ENCODE results near the gene ST7.

The ST7 gene

DNA sequence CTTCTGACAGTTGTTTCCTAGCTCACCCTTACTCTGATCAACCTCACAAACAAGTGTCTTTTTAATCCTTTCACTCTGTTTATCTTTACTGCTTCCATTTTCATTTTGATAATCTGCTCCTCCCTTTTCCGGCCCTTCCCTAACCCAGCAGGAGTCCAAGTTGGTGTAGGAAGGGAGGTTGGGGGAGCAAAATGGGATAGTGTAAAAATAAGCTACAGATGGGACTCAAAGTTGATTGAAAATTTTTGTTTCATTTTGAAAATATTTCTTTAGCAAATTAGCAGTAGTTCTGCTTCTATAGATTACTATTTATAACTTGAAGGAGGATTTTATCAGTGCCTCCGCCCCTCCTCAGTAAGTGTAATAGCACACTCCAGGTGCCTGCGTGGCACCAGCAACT lies 257.6 kb downstream of the ST7 start:
- TF ChIP-seq, protein P1, sequence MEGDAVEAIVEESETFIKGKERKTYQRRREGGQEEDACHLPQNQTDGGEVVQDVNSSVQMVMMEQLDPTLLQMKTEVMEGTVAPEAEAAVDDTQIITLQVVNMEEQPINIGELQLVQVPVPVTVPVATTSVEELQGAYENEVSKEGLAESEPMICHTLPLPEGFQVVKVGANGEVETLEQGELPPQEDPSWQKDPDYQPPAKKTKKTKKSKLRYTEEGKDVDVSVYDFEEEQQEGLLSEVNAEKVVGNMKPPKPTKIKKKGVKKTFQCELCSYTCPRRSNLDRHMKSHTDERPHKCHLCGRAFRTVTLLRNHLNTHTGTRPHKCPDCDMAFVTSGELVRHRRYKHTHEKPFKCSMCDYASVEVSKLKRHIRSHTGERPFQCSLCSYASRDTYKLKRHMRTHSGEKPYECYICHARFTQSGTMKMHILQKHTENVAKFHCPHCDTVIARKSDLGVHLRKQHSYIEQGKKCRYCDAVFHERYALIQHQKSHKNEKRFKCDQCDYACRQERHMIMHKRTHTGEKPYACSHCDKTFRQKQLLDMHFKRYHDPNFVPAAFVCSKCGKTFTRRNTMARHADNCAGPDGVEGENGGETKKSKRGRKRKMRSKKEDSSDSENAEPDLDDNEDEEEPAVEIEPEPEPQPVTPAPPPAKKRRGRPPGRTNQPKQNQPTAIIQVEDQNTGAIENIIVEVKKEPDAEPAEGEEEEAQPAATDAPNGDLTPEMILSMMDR (IDR thresholded peaks at IDR 0.05; ENCODE audit: insufficient read depth, low read length, poor library complexity, severe bottlenecking): no peak
- H3K36me3 ChIP-seq (ENCODE audit: control insufficient read depth, insufficient read depth, low read length): no peaks in the 10 kb centered on the region; the same call in 1 of the 2 replicates
- no peaks in the 10 kb centered on the region for H3K27me3 ChIP-seq (replicated peaks; ENCODE audit: control insufficient read depth, insufficient read depth, low read length)
- DNase-seq (ENCODE audit: extremely low read depth, insufficient read length): no peak
- H3K4me3 ChIP-seq (replicated peaks; ENCODE audit: low read depth, low read length): no peak overlapping the region

DNA sequence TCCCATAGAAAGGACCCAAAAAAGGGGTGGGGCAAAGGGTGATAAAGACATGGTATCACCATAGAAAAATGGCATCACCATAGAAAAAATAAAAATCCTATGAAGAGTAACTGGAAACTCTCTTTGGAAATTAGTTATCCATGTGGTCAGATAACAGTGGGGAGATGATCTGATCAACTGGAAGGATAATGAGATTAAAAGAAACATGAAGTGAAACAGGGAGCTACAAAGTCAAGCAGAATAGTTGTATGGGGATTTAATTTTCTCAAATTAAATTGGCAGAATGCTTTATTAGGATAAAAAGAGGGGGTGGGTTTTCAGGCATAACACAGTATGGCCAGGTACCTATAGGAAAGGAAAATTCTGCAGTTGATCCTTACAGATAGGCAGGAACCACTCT lies 258.3 kb downstream of the ST7 start:
- TF ChIP-seq, protein P1 (IDR thresholded peaks at IDR 0.05; ENCODE audit: insufficient read depth, low read length, poor library complexity, severe bottlenecking): no peak
- DNase-seq (ENCODE audit: extremely low read depth, insufficient read length): no peak
- Histone ChIP-seq H3K27me3 (replicated peaks; ENCODE audit: control insufficient read depth, insufficient read depth, low read length) (no peaks in the 10 kb centered on the region), H3K4me3 (replicated peaks; ENCODE audit: low read depth, low read length) (no peak overlapping the region), H3K36me3 (ENCODE audit: control insufficient read depth, insufficient read depth, low read length) (no peaks in the 10 kb centered on the region; the same call in 1 of the 2 replicates)

DNA sequence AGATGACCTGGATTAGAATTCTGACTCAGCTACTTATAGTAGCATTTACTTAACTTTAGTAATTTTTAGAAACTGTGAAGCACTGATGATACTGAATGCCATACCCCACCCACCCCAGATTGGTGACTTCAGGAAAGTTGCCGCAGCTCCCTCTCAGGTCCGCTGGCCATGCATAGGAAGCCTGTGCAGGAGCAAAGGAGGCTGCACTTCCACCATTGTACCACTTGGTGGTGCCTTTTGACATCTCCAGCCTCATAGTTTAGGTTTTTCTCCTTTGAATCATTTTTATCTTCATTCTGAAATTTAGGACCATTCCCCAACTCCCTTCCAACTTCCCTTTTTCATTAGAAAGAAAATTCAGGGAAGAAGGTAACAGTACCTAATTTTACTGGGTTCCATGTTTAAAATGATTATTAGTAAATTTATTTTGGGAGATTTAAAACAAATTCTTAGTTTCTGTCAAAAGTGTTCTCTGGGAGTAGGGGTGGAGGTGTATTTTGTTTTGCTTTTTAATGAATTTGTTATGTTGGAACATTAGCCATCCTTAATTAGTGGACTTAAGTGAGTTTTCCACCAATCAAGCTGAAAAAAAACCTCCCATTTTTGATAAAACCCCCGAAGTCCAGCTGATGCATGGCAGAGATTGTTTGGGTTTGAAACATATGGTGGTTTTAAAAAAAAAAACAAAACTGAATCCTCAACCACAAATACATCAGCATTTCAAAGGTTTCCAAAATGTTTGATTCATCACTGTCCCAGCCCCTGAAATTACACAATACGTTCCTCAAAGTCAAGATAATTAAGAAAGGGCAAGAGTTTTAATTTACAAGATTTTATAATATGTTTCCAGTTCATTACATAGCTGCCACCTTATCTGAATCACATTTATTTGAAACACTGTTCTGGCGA lies 259.9 kb downstream of the ST7 start:
- TF ChIP-seq, protein P1 (IDR thresholded peaks at IDR 0.05; ENCODE audit: insufficient read depth, low read length, poor library complexity, severe bottlenecking): peak; percentile 85
- Histone ChIP-seq H3K4me3 (replicated peaks; ENCODE audit: low read depth, low read length) (no peak overlapping the region), H3K27me3 (replicated peaks; ENCODE audit: control insufficient read depth, insufficient read depth, low read length) (no peaks in the 10 kb centered on the region), H3K36me3 (ENCODE audit: control insufficient read depth, insufficient read depth, low read length) (no peaks in the 10 kb centered on the region; the same call in 1 of the 2 replicates)
- DNase-seq (ENCODE audit: extremely low read depth, insufficient read length): peak; percentile 37

DNA sequence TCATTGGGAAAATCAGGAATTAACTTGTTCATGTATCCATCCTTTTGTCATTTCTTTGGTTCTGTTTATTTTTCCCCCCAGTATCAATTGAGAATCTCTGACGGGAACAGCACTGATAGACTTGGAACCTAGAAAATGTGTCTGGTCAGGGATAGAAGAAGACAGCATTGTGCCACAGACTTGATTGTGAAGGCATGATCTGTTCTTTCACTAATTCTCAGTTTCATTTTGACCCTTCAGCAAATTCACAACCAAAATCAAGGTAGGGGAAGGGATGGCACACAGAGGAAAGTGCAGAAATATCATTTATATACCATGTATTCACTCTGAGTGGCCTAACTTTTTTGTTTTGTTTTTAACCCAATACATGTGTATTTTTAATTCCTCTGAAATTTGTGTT lies 262.7 kb downstream of the ST7 start:
- no peak for DNase-seq (ENCODE audit: extremely low read depth, insufficient read length)
- peaks cover 3% of the 10 kb centered on the region for H3K36me3 ChIP-seq (ENCODE audit: control insufficient read depth, insufficient read depth, low read length)
- TF ChIP-seq, protein P1 (IDR thresholded peaks at IDR 0.05; ENCODE audit: insufficient read depth, low read length, poor library complexity, severe bottlenecking): no peak
- no peak overlapping the region for H3K4me3 ChIP-seq (replicated peaks; ENCODE audit: low read depth, low read length)
- no peaks in the 10 kb centered on the region for H3K27me3 ChIP-seq (replicated peaks; ENCODE audit: control insufficient read depth, insufficient read depth, low read length)

DNA sequence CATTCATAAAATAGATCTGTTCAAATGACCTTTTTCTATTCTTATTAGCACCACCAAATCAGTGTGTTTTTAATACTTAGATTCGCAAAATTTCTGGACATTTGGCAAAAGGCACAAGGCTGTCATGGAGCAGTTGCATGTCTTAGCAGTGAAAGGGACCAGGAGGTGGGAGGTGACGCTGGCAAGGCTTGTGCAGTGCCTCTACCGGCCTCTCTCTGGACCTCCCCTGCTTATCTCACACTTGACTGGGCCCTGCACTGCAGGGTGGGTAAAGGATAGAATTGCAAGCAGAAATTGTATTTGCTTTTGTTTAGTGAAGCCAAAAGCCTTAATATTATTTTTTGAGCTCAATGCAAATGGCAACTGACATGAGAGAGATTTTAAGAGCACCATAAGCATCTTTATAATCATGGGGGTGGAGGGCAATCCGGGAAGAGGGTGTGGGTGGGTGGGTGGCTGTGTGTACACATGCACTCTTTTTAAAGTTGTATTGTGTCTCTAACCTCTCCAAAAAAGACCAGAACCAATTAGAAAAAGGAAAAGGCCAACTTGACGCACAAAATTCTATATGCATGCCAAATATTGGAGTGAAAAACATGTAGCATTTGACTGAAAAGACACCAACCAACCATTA lies 263.3 kb downstream of the ST7 start:
- H3K36me3 ChIP-seq (ENCODE audit: control insufficient read depth, insufficient read depth, low read length): peaks cover 3% of the 10 kb centered on the region
- TF ChIP-seq, protein P1 (IDR thresholded peaks at IDR 0.05; ENCODE audit: insufficient read depth, low read length, poor library complexity, severe bottlenecking): no peak
- no peaks in the 10 kb centered on the region for H3K27me3 ChIP-seq (replicated peaks; ENCODE audit: control insufficient read depth, insufficient read depth, low read length)
- H3K4me3 ChIP-seq (replicated peaks; ENCODE audit: low read depth, low read length): no peak overlapping the region
- DNase-seq (ENCODE audit: extremely low read depth, insufficient read length): no peak
